K562 (cell line): Measurements from ENCODE around the gene HPCAL1.
"Not testable (repeated sequence)": the region's sequence is repeated elsewhere in the genome, so short reads cannot be mapped to it uniquely, and the experiment has no call there.

Experiments
- CEBPG ChIP-seq, 3 experiments: fragments of 200-800 bp in 1 of 3; sonication (Bioruptor generic) in 1 of 3; sonication (generic) in 1 of 3; formaldehyde crosslinking in 1 of 3; IDR thresholded peaks in 2 of 3; conservative IDR thresholded peaks in 1 of 3; 2 replicates each; pipeline versions ENCODE4 v1.6.1 to v1.8.0; 2016 to 2022; ENCODE audit warnings: missing compliant biosample characterization in 2 of 3, missing genetic modification characterization in 2 of 3, mild to moderate bottlenecking in 1 of 3, missing genetic modification reagents in 1 of 3
- EZH2 ChIP-seq: IDR thresholded peaks from 2 replicates; pipeline ENCODE4 v1.6.1; 2012; ENCODE audit warnings: low read depth, mild to moderate bottlenecking, inconsistent platforms, low read length, borderline replicate concordance
- POLR2A ChIP-seq: fragments of 450-650 bp; conservative IDR thresholded peaks from 2 replicates; pipeline ENCODE4 v1.6.1; 2016
- YY1 ChIP-seq, 3 experiments: IDR thresholded peaks; 2 replicates each; pipeline ENCODE4 v1.6.1; 2011; ENCODE audit warnings: low read length in 2 of 3, mild to moderate bottlenecking in 2 of 3, moderate library complexity in 2 of 3, borderline replicate concordance in 1 of 3, control low read depth in 1 of 3, low read depth in 1 of 3; ENCODE audit not compliant: insufficient read depth in 3 of 3, insufficient replicate concordance in 2 of 3, control insufficient read depth in 1 of 3, insufficient read length in 1 of 3; ENCODE audit errors: extremely low read depth in 1 of 3
- ZNF134 ChIP-seq: fragments of 250-450 bp; sonication (Bioruptor Pico); conservative IDR thresholded peaks from 2 replicates; pipeline ENCODE4 v1.4.0; 2020
- TF ChIP-seq, protein P1 (sequence below): sonication (generic); formaldehyde crosslinking; IDR thresholded peaks from 2 replicates; pipeline ENCODE4 v1.8.1; 2023; ENCODE audit warnings: mild to moderate bottlenecking, missing genetic modification reagents
- TF ChIP-seq, protein P2 (sequence below): sonication (generic); formaldehyde crosslinking; IDR thresholded peaks from 2 replicates; pipeline ENCODE4 v1.8.1; 2022; ENCODE audit warnings: missing genetic modification reagents
- TF ChIP-seq, protein P3 (sequence below): fragments of 450-650 bp; IDR thresholded peaks from 2 replicates; pipeline ENCODE4 v1.6.1; 2017; ENCODE audit warnings: mild to moderate bottlenecking, moderate library complexity
- TF ChIP-seq, protein P4 (sequence below): fragments of 450-650 bp; IDR thresholded peaks from 2 replicates; pipeline ENCODE4 v1.7.1; 2018; ENCODE audit warnings: mild to moderate bottlenecking, low read depth; ENCODE audit not compliant: partially characterized antibody

DNA sequence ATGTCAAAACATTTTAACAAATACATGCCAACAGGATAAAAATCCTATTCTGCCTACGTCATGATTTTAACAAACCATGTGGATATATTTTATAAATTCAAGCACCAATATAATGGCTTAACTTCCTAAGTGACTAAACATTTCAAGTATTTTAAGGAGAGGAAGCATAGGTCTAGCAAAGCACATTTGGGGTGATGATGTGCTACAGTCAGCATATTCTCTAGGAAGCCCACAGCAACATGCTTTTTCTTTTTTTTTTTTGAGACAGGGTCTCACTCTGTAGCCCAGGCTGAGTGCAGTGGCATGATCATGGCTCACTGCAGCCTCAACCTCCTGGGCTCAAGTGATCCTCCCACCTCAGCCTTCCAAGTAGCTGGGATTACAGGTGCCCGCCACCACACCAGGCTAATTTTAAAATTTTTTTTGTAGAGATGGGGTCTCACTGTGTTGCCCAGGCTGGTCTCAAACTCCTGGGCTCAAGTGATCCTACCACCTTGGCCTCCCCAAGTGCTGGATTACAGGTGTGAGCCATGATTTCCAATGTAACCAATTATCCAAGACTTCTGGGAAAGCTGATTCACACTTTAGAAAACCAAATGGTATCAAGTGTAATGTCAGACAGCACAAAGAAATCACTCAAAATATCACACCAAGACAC is 139.9 kb downstream of the HPCAL1 start:
- not testable (repeated sequence) for TF ChIP-seq CEBPG (CRISPR knock-in tag; IDR thresholded peaks at IDR 0.05); CEBPG (tag; conservative IDR thresholded peaks at IDR 0.05 in 1 of 2, IDR thresholded peaks at IDR 0.05 in 1 of 2); YY1 (IDR thresholded peaks at IDR 0.05; ENCODE audit: borderline replicate concordance in 1 of 3, control insufficient read depth in 1 of 3, extremely low read depth in 1 of 3, insufficient read depth in 3 of 3, insufficient read length in 1 of 3, insufficient replicate concordance in 2 of 3, low read depth in 1 of 3, low read length in 2 of 3); EZH2; ZNF134 (CRISPR knock-in tag); POLR2A
- TF ChIP-seq, protein P1, sequence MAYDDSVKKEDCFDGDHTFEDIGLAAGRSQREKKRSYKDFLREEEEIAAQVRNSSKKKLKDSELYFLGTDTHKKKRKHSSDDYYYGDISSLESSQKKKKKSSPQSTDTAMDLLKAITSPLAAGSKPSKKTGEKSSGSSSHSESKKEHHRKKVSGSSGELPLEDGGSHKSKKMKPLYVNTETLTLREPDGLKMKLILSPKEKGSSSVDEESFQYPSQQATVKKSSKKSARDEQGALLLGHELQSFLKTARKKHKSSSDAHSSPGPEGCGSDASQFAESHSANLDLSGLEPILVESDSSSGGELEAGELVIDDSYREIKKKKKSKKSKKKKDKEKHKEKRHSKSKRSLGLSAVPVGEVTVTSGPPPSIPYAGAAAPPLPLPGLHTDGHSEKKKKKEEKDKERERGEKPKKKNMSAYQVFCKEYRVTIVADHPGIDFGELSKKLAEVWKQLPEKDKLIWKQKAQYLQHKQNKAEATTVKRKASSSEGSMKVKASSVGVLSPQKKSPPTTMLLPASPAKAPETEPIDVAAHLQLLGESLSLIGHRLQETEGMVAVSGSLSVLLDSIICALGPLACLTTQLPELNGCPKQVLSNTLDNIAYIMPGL (CRISPR knock-in tag): not testable (repeated sequence)
- TF ChIP-seq, protein P2, sequence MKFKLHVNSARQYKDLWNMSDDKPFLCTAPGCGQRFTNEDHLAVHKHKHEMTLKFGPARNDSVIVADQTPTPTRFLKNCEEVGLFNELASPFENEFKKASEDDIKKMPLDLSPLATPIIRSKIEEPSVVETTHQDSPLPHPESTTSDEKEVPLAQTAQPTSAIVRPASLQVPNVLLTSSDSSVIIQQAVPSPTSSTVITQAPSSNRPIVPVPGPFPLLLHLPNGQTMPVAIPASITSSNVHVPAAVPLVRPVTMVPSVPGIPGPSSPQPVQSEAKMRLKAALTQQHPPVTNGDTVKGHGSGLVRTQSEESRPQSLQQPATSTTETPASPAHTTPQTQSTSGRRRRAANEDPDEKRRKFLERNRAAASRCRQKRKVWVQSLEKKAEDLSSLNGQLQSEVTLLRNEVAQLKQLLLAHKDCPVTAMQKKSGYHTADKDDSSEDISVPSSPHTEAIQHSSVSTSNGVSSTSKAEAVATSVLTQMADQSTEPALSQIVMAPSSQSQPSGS (CRISPR knock-in tag): not testable (repeated sequence)
- TF ChIP-seq, protein P3, sequence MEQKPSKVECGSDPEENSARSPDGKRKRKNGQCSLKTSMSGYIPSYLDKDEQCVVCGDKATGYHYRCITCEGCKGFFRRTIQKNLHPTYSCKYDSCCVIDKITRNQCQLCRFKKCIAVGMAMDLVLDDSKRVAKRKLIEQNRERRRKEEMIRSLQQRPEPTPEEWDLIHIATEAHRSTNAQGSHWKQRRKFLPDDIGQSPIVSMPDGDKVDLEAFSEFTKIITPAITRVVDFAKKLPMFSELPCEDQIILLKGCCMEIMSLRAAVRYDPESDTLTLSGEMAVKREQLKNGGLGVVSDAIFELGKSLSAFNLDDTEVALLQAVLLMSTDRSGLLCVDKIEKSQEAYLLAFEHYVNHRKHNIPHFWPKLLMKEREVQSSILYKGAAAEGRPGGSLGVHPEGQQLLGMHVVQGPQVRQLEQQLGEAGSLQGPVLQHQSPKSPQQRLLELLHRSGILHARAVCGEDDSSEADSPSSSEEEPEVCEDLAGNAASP: not testable (repeated sequence)
- TF ChIP-seq, protein P4, sequence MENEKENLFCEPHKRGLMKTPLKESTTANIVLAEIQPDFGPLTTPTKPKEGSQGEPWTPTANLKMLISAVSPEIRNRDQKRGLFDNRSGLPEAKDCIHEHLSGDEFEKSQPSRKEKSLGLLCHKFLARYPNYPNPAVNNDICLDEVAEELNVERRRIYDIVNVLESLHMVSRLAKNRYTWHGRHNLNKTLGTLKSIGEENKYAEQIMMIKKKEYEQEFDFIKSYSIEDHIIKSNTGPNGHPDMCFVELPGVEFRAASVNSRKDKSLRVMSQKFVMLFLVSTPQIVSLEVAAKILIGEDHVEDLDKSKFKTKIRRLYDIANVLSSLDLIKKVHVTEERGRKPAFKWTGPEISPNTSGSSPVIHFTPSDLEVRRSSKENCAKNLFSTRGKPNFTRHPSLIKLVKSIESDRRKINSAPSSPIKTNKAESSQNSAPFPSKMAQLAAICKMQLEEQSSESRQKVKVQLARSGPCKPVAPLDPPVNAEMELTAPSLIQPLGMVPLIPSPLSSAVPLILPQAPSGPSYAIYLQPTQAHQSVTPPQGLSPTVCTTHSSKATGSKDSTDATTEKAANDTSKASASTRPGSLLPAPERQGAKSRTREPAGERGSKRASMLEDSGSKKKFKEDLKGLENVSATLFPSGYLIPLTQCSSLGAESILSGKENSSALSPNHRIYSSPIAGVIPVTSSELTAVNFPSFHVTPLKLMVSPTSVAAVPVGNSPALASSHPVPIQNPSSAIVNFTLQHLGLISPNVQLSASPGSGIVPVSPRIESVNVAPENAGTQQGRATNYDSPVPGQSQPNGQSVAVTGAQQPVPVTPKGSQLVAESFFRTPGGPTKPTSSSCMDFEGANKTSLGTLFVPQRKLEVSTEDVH: not testable (repeated sequence)
